ENCODE results near the gene BGLAP. TPM values are rescaled to one million over a fixed set of nuclear protein-coding genes. Genes with fewer than 3 reads are reported as not detected.

BGLAP gene
- polyA plus RNA-seq, 3 donors, result 2.2 TPM; not detected in 2

- peaks cover 19 to 33% of the 10 kb centered on the region in 2 donors for H3K36me3 ChIP-seq (replicated peaks in 1 of 2; ENCODE audit: control insufficient read depth in 1 of 2, insufficient read depth in 2 of 2, low read length in 2 of 2)
- Mint-ChIP-seq H3K4me1 (peaks cover 51% of the 10 kb centered on the region), H3K27ac (peak overlapping the region in 3 of 7 donors; percentile 50 to 88 (median 87)), H3K36me3 (peaks cover 12 to 42% of the 10 kb centered on the region in 2 donors), H3K9me3 (no peaks in the 10 kb centered on the region), H3K4me3 (peak overlapping the region; percentile 90 to 94), H3K27me3 (ENCODE audit: low read depth in 3 of 3) (no peaks in the 10 kb centered on the region)
- no peaks in the 10 kb centered on the region for H3K9me3 ChIP-seq (replicated peaks in 1 of 2; ENCODE audit: control insufficient read depth in 1 of 2, insufficient read depth in 1 of 2, low read length in 2 of 2)
- H3K79me2 ChIP-seq (ENCODE audit: insufficient read depth, low read length), result peaks cover 59% of the 10 kb centered on the region
- no peak for DNase-seq
- peak overlapping the region; percentile 85 for H3K9ac ChIP-seq (ENCODE audit: insufficient read depth, low read length, poor library complexity, severe bottlenecking)
- H4K20me1 ChIP-seq (ENCODE audit: insufficient read depth, low read length), result peaks cover 37% of the 10 kb centered on the region
- H2AFZ ChIP-seq (ENCODE audit: insufficient read depth, low read depth, low read length, poor library complexity, severe bottlenecking), result peak overlapping the region; percentile 82
- TF ChIP-seq CTCF (IDR thresholded peaks at IDR 0.05), result no peak
- peaks cover 60 to 63% of the 10 kb centered on the region in 2 donors for H3K4me1 ChIP-seq (ENCODE audit: control insufficient read depth in 1 of 2, insufficient read depth in 2 of 2, low read length in 2 of 2)
- H3K4me2 ChIP-seq (replicated peaks; ENCODE audit: extremely low read depth, low read length, poor library complexity, severe bottlenecking), result peak overlapping the region; percentile 90
- H3K27me3 ChIP-seq (ENCODE audit: control insufficient read depth in 2 of 2, insufficient read depth in 2 of 2, low read length in 2 of 2), result no peaks in the 10 kb centered on the region
- no CpG with 5 or more reads among the region's 1 CpG for WGBS (ENCODE audit: insufficient coverage)
- H3K4me3 ChIP-seq (replicated peaks in 1 of 3; ENCODE audit: low read depth in 2 of 3, low read length in 3 of 3), result peak overlapping the region; percentile 63 to 96 (median 94)
- intact Hi-C loops (cut with micrococcal nuclease), result no loop called here
- peak overlapping the region in 1 of 2 donors; percentile 82 for H3K27ac ChIP-seq (ENCODE audit: low read depth in 1 of 2, low read length in 2 of 2)
Observed at GRCh38 chr1:156283521-156283920, 41.5 kb downstream of the BGLAP start.

- Histone ChIP-seq H3K9me3 (replicated peaks in 1 of 2; ENCODE audit: control insufficient read depth in 1 of 2, insufficient read depth in 1 of 2, low read length in 2 of 2) (no peaks in the 10 kb centered on the region), H3K27me3 (ENCODE audit: control insufficient read depth in 2 of 2, insufficient read depth in 2 of 2, low read length in 2 of 2) (no peaks in the 10 kb centered on the region), H3K4me1 (ENCODE audit: control insufficient read depth in 1 of 2, insufficient read depth in 2 of 2, low read length in 2 of 2) (peaks cover 55 to 57% of the 10 kb centered on the region in 2 donors), H2AFZ (ENCODE audit: insufficient read depth, low read depth, low read length, poor library complexity, severe bottlenecking) (peak within 1 kb of the TSS; percentile 82), H3K9ac (ENCODE audit: insufficient read depth, low read length, poor library complexity, severe bottlenecking) (peak within 1 kb of the TSS; percentile 85), H3K4me3 (replicated peaks in 1 of 3; ENCODE audit: low read depth in 2 of 3, low read length in 3 of 3) (peak within 1 kb of the TSS; percentile 63 to 96 (median 94)), H4K20me1 (ENCODE audit: insufficient read depth, low read length) (peaks cover 31% of the 10 kb centered on the region), H3K4me2 (replicated peaks; ENCODE audit: extremely low read depth, low read length, poor library complexity, severe bottlenecking) (peak within 1 kb of the TSS; percentile 90), H3K79me2 (ENCODE audit: insufficient read depth, low read length) (peaks cover 53% of the 10 kb centered on the region), H3K27ac (ENCODE audit: low read depth in 1 of 2, low read length in 2 of 2) (peak within 1 kb of the TSS; percentile 79 to 82), H3K36me3 (replicated peaks in 1 of 2; ENCODE audit: control insufficient read depth in 1 of 2, insufficient read depth in 2 of 2, low read length in 2 of 2) (peaks cover 13 to 30% of the 10 kb centered on the region in 2 donors)
- no peaks in the 10 kb centered on the region for H3K27me3 Mint-ChIP-seq (ENCODE audit: low read depth in 3 of 3)
- H3K4me3 Mint-ChIP-seq, result peak within 1 kb of the TSS; percentile 90 to 94
- no peak for DNase-seq
- peaks cover 13 to 40% of the 10 kb centered on the region in 2 donors for H3K36me3 Mint-ChIP-seq
- peaks cover 48% of the 10 kb centered on the region for H3K4me1 Mint-ChIP-seq
- peak within 1 kb of the TSS; percentile 87 to 95 (median 90) for H3K27ac Mint-ChIP-seq
- H3K9me3 Mint-ChIP-seq, result no peaks in the 10 kb centered on the region
- WGBS (ENCODE audit: insufficient coverage), result 98% methylated on average over 6 of the region's 7 CpGs
- no peak for TF ChIP-seq CTCF (IDR thresholded peaks at IDR 0.05)
- intact Hi-C loops (cut with micrococcal nuclease), result no loop called here
Observed at GRCh38 chr1:156284112-156284511, 42.1 kb downstream of the BGLAP start, which contains the start of gene TMEM79. TMEM79 (plus strand) TSS chr1:156284325; CDS start chr1:156285227, 902 bp downstream.

Data from CD14-positive monocyte (primary cell).